ACC112 (cell line): Measurements from ENCODE around the gene MPIG6B.

Experiments
- H2AFZ ChIP-seq: fragments of 200-600 bp; sonication (generic); one replicate; pipeline ENCODE4 v1.6.0; 2017; ENCODE audit warnings: antibody characterized with exemption, low read length; ENCODE audit not compliant: unreplicated experiment
- H3K27ac ChIP-seq: fragments of 200-600 bp; sonication (generic); 2 replicates; pipeline ENCODE4 v1.5.1; 2014; ENCODE audit warnings: low read depth, mild to moderate bottlenecking, antibody characterized with exemption, low read length, moderate library complexity
- H3K27me3 ChIP-seq: fragments of 200-600 bp; sonication (generic); 2 replicates; pipeline ENCODE4 v1.6.1; 2014; ENCODE audit warnings: mild to moderate bottlenecking, antibody characterized with exemption, low read length, moderate library complexity, mixed read lengths; ENCODE audit not compliant: insufficient read depth
- H3K36me3 ChIP-seq: fragments of 200-600 bp; sonication (generic); 2 replicates; pipeline ENCODE4 v1.6.1; 2016; ENCODE audit warnings: mild to moderate bottlenecking, antibody characterized with exemption, low read length, moderate library complexity, mixed read lengths; ENCODE audit not compliant: insufficient read depth
- H3K4me1 ChIP-seq: fragments of 200-600 bp; sonication (generic); one replicate; pipeline ENCODE4 v1.6.1; 2016; ENCODE audit warnings: low read length, mixed read lengths; ENCODE audit not compliant: insufficient read depth, unreplicated experiment, control insufficient read depth
- H3K4me3 ChIP-seq: fragments of 200-600 bp; sonication (generic); 2 replicates; pipeline ENCODE4 v1.5.1; 2014; ENCODE audit warnings: mild to moderate bottlenecking, low read depth, low read length
- H3K79me2 ChIP-seq: fragments of 200-600 bp; sonication (generic); one replicate; pipeline ENCODE4 v1.6.0; 2016; ENCODE audit warnings: low read length; ENCODE audit not compliant: control insufficient read depth, unreplicated experiment, insufficient read depth

Gene MPIG6B

DNA sequence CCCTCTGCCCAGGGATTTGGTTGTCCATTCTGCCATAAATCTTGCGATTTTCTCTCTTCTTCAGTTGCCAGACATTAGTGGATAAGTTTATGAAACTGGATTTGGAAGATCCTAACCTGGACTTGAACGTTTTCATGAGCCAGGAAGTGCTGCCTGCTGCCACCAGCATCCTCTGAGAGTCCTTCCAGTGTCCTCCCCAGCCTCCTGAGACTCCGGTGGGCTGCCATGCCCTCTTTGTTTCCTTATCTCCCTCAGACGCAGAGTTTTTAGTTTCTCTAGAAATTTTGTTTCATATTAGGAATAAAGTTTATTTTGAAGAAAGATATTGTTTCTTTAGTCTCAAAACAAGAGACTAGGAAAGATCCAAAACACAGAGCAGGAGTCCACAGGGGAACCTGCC, 39.2 kb downstream of the MPIG6B start, which contains the start of gene SAPCD1:
SAPCD1 (plus strand) TSS at position 301 of the 400 bp plus-strand sequence. CDS start 399 bp downstream, outside the sequence.
- H2AFZ ChIP-seq: no peak within 1 kb of the TSS
- no peak within 1 kb of the TSS for H3K4me3 ChIP-seq
- peaks cover 6% of the 10 kb centered on the region for H3K4me1 ChIP-seq
- H3K36me3 ChIP-seq: no peaks in the 10 kb centered on the region
- H3K79me2 ChIP-seq: no peaks in the 10 kb centered on the region
- H3K27me3 ChIP-seq: no peaks in the 10 kb centered on the region
- no peak within 1 kb of the TSS for H3K27ac ChIP-seq

DNA sequence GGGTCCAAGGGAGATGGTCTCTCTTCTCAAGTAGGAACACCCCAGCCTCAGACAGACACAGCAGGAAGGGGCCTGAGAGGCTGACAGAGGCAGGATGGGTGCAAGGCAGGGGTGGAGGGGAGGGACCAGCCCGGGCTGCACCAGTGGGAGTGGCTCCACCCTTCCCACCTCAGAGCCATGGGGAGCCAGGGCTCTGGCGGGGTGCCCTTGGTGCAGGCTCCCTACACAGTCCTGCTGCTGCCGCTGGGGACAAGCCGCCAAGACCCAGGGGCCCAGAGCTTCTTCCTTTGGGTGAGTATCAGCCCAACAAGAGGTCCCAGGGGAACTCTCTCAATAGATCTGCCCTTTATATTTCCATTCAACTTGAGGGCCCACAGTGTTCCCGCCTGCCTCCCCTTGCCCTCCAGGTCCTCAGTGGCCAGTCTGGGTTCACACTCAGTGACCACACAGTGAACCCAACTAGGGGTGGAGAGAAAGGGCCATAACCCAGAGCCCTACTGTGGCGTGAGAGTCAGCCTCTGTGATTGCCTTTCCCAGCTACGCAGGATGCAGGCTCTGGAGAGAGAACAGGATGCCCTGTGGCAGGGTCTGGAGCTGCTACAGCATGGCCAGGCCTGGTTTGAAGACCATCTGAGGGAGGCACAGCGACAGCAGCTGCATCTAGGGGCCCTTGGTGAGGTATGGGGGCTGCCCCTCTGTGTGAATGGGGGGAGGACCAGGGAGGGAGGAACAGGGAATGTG, 39.9 kb downstream of the MPIG6B start:
- H3K79me2 ChIP-seq: no peaks in the 10 kb centered on the region
- H3K4me1 ChIP-seq: peaks cover 6% of the 10 kb centered on the region
- no peaks in the 10 kb centered on the region for H3K27me3 ChIP-seq
- H2AFZ ChIP-seq: no peak overlapping the region
- no peaks in the 10 kb centered on the region for H3K36me3 ChIP-seq
- no peak overlapping the region for H3K27ac ChIP-seq
- no peak overlapping the region for H3K4me3 ChIP-seq

DNA sequence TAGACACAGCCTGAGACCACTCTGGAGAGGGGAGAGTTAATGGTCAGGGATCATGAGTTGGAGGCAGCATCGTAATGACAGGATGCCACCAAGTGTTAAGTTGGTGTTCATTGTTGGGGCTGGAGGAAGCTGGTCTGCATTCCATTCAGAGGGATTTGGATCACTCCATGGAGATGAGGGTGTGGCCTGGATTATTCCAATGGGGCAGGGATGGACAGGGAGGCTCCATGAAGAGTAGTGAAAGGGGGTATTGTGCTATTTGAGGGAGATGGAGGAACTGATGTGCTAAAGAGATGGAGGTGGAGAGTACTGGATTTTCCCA, 40.4 kb downstream of the MPIG6B start:
- Histone ChIP-seq H3K4me1 (peaks cover 6% of the 10 kb centered on the region), H2AFZ (no peak overlapping the region), H3K36me3 (no peaks in the 10 kb centered on the region), H3K4me3 (no peak overlapping the region), H3K27me3 (no peaks in the 10 kb centered on the region), H3K27ac (no peak overlapping the region), H3K79me2 (no peaks in the 10 kb centered on the region)

DNA sequence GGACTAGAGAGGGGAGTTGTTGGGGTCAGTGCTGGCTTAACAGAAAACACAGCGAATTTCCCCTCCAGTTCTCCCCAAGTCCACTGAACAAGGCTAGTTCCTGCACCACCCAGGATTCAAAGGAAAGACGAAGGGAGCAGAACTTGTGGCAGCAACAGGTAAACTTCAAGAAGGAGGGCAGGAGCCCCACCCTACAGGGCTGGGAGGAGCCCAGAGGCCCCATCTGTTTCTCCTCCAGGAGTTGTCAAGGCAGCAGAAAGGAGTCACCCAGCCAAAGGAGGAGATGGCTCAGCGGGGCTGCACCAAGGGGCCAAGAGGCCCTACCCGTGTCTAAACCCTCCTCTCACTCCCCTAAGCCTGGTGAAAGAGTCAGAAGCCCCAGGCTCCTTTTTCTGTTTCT, 41.0 kb downstream of the MPIG6B start:
- Histone ChIP-seq H3K27ac (no peak overlapping the region), H3K36me3 (no peaks in the 10 kb centered on the region), H3K4me1 (peaks cover 6% of the 10 kb centered on the region), H3K4me3 (no peak overlapping the region), H3K79me2 (no peaks in the 10 kb centered on the region), H2AFZ (no peak overlapping the region), H3K27me3 (no peaks in the 10 kb centered on the region)

DNA sequence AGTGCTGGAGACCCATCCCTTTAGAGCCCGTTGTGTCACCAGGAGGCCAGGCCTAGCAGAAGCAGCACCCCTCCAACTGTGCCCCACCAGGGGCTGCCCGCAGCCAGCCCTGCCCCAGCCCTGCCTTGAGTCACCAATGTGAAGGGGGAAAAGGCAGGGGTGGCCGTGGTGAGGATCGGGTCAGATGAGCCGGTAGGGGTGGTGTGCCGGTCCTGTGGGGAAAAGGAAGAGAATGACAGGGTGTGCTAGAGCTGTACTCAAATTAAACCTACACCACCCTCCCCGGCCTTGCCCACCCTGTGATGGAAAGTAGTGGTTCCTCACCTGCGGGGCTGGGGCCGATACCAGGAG, 42.4 kb downstream of the MPIG6B start:
- no peak overlapping the region for H3K4me3 ChIP-seq
- H3K79me2 ChIP-seq: no peaks in the 10 kb centered on the region
- H3K27ac ChIP-seq: no peak overlapping the region
- no peak overlapping the region for H2AFZ ChIP-seq
- no peaks in the 10 kb centered on the region for H3K36me3 ChIP-seq
- H3K4me1 ChIP-seq: peaks cover 6% of the 10 kb centered on the region
- H3K27me3 ChIP-seq: no peaks in the 10 kb centered on the region

DNA sequence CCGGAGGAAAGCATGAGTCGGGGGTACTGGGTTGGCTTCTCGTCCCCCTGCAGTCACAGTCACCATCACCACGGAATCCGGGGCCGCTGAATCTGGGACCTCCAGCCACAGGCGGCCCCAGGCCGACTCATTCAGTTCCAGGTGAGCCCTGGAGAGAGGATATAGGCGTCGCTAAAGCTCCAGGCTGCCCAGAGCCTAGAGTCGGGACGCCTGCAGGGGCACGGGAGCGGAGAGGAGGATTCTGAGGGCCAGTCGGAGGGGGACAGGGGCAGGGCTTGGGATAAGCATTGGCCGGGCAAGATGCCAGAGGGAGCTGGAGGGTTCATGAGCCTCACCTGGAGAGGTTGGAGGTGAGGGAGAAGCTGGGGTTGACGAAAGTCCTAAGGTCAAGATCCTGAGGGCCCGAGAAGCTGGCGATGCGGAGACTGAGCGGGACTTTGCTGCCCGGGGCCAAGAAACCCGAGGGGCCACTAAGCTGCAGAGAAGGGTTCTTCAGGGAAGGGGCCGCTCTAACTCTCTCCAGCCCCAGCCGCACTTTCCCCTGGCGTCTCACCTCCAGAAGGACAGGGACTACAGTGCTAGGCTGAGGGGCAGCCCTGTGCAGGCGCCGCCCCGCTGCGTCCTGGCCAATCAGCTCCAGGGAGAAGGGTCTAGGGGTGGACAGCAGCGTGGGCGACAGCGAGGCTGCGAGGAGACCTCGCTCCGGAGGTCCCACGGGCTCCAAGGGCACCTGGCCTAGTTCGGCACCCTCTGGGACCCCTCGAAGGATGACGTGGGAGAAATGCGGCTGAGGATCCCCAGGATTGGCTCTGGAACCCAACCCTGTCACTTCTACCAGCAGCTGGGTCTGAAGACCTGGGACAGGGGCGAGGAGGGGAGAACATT, 43.0 kb downstream of the MPIG6B start:
- Histone ChIP-seq H2AFZ (peak overlapping the region; percentile 19), H3K36me3 (no peaks in the 10 kb centered on the region), H3K79me2 (no peaks in the 10 kb centered on the region), H3K27me3 (no peaks in the 10 kb centered on the region), H3K4me1 (peaks cover 6% of the 10 kb centered on the region), H3K4me3 (peak overlapping the region; percentile 34; the same call in 1 of the 2 replicates), H3K27ac (no peak overlapping the region)

DNA sequence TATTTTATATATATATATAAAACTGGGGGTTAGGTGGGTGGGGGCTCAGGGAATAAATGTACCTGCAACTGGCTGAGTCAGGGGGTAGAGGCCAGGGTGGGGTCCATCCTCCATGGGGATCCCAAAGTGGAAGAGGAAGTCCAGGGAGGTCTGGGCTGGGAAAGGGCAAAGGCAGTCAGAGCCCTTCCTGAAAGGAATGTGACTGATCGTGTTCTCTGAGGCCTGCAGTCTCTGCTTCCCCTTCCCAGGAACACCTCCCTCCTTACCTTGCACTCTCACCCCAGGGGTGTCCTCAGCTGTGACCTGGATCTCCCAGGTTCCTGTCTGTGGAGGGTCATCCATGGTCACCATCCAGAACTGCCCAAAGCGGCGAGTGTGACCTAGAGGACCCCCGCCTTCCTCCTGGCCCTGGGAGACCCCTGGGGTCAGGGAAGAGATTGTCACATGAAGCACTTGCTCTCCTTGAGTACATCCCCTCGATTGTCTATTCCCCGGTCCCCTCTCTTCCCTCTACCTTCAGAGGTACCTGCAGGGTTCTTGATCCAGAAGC, 44.0 kb downstream of the MPIG6B start:
- H3K4me1 ChIP-seq: peaks cover 6% of the 10 kb centered on the region
- no peaks in the 10 kb centered on the region for H3K79me2 ChIP-seq
- H3K36me3 ChIP-seq: no peaks in the 10 kb centered on the region
- no peak overlapping the region for H2AFZ ChIP-seq
- H3K4me3 ChIP-seq: no peak overlapping the region
- H3K27ac ChIP-seq: no peak overlapping the region
- no peaks in the 10 kb centered on the region for H3K27me3 ChIP-seq

DNA sequence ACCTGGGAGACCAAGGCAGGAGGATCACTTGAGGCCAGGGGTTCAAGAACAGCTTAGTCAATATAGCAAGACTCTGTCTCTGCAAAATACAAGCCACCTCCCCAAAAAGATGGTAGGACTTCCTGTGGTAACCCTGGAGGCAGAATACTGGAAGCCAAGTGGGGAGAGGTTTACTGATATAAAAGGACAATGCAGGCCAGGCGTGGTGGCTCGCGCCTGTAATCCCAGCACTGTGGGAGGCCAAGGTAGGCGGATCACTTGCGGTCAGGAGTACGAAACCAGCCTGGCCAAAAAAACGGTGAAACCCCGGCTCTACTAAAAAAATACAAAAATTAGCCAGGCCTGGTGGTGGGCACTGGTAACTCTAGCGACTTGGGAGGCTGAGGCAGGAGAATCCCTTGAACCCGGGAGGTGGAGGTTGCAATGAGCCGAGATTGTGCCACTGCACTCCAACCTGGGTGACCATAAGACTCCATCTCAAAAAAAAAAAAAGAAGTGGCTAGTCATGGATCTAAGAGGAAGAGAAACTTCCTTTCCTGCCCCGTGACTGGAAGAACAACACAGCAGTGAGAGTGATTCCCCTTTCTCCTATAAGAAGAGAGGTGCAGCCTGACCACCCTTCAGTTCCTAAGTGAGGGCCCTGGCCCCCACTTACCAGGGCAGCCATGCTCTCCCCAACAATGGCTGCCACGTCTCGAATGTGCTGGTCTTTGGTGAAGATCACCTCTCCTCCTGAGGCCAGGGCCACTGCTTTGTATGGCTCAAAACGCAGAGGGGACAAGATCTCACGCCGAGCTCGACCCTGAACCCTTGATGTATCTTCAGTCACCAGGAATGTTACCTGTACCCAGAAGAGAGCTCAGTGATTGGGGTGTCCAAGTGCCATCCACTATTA, 45.4 kb downstream of the MPIG6B start:
- H3K27me3 ChIP-seq: no peaks in the 10 kb centered on the region
- H3K79me2 ChIP-seq: no peaks in the 10 kb centered on the region
- H3K4me1 ChIP-seq: no peaks in the 10 kb centered on the region
- no peak overlapping the region for H2AFZ ChIP-seq
- no peaks in the 10 kb centered on the region for H3K36me3 ChIP-seq
- H3K27ac ChIP-seq: no peak overlapping the region
- no peak overlapping the region for H3K4me3 ChIP-seq

DNA sequence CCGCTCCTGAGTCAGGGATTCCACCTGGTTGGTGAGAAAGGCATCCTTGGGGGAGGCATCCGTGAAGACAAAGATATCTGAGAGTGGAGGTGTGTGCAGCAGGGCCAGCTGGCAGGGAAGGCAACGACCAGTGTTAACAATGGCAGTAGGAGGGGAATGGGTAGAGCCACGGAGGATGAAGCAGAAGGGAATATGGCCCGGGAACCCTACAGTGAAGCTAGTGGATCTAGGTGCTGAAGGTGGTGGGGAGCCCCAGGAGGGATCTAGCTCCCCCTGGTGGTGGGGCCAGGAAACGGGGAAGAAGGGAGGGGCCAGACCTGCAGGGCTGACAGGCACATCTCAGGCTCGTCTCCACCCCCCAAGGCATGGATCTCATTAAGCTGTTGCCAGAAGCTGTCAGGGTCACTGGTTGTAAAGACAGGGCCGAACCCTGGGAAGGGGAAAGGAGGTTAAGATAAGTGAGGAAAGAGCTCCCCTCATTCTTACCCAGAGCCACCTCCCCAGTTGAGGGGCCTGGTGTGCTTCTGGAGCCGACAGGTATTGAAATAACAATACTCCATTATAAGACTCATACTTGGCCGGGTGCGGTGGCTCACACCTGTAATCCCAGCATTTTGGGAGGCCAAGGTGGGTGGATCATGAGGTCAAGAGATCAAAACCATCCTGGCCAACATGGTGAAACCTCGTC, 46.7 kb downstream of the MPIG6B start:
- Histone ChIP-seq H3K36me3 (no peaks in the 10 kb centered on the region), H3K79me2 (no peaks in the 10 kb centered on the region), H3K27ac (no peak overlapping the region), H3K4me3 (no peak overlapping the region), H3K27me3 (no peaks in the 10 kb centered on the region), H2AFZ (no peak overlapping the region), H3K4me1 (no peaks in the 10 kb centered on the region)

DNA sequence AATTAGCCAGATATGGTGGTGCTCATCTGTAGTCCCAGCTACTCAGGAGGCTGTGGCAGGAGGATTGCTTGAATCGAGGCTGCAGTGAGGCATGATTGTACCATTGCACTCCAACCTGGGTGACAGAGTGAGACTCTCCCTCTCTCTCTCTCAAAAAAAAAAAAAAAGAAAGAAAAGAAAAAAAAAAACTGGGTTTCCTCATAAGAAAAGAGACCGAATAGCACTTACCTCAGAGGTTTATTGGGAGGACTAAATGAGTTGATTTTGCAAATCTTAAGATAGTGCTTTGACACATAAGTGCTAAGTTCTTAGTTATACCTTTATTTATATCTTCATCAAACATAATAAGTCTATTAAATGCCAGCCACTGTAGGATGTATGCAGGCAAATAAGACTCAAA, 47.7 kb downstream of the MPIG6B start:
- H2AFZ ChIP-seq: no peak overlapping the region
- no peaks in the 10 kb centered on the region for H3K4me1 ChIP-seq
- H3K27me3 ChIP-seq: no peaks in the 10 kb centered on the region
- no peaks in the 10 kb centered on the region for H3K36me3 ChIP-seq
- no peak overlapping the region for H3K27ac ChIP-seq
- H3K79me2 ChIP-seq: no peaks in the 10 kb centered on the region
- H3K4me3 ChIP-seq: no peak overlapping the region
